GM19025 (cell line): ENCODE data around the gene CASP4.
"Not testable (repeated sequence)": the region's sequence is repeated elsewhere in the genome, so short reads cannot be mapped to it uniquely, and the experiment has no call there.

Source experiments
- ATAC-seq: cut with Tn5 transposase; IDR thresholded peaks from one replicate; pipeline ENCODE4 v1.9.1; 2021; ENCODE audit warnings: mild to moderate bottlenecking, low read depth, moderate library complexity; ENCODE audit not compliant: unreplicated experiment

CASP4 gene

GRCh38 chr11:104962852-104963251, 5.5 kb downstream of the CASP4 start:
- ATAC-seq = no peak

- ATAC-seq = no peak
Measured at GRCh38 chr11:104957280-104957679, 11.1 kb downstream of the CASP4 start.

GRCh38 chr11:104956528-104956927, 11.8 kb downstream of the CASP4 start:
- no peak for ATAC-seq

GRCh38 chr11:104946907-104947306, 21.5 kb downstream of the CASP4 start:
- ATAC-seq = peak; percentile 85

- no peak for ATAC-seq
Measured at GRCh38 chr11:104944076-104944475, 24.3 kb downstream of the CASP4 start.

- ATAC-seq = no peak
Measured at GRCh38 chr11:104943561-104943960, 24.8 kb downstream of the CASP4 start.

- no peak for ATAC-seq
Measured at GRCh38 chr11:104934594-104934993, 33.8 kb downstream of the CASP4 start.

GRCh38 chr11:104934073-104934472, 34.3 kb downstream of the CASP4 start:
- not testable (repeated sequence) for ATAC-seq

GRCh38 chr11:104928811-104929210, 39.6 kb downstream of the CASP4 start:
- ATAC-seq = no peak

- no peak for ATAC-seq
Measured at GRCh38 chr11:104926771-104927611, 41.4 kb downstream of the CASP4 start.

- no peak for ATAC-seq
Measured at GRCh38 chr11:104925850-104926249, 42.5 kb downstream of the CASP4 start.

- peak; percentile 69 for ATAC-seq
Measured at GRCh38 chr11:104918113-104918824, 50.1 kb downstream of the CASP4 start.

- peak; percentile 39 for ATAC-seq
Measured at GRCh38 chr11:104917271-104918112, 50.9 kb downstream of the CASP4 start.

- ATAC-seq = no peak
Measured at GRCh38 chr11:104916442-104916841, 51.9 kb downstream of the CASP4 start.

- ATAC-seq = no peak
Measured at GRCh38 chr11:104912102-104912501, 56.3 kb downstream of the CASP4 start.

GRCh38 chr11:104908186-104908531, 60.2 kb downstream of the CASP4 start:
- no peak for ATAC-seq

- peak; percentile 83 for ATAC-seq
Measured at GRCh38 chr11:104907521-104908185, 60.7 kb downstream of the CASP4 start.

GRCh38 chr11:104905271-104905670, 63.1 kb downstream of the CASP4 start:
- ATAC-seq = no peak

GRCh38 chr11:104899226-104899625, 69.1 kb downstream of the CASP4 start:
- no peak for ATAC-seq

- peak; percentile 16 for ATAC-seq
Measured at GRCh38 chr11:104898685-104899013, 69.7 kb downstream of the CASP4 start.
